HuH-7.5 (cell line): ENCODE measurements around the gene GLB1L3.

Experiments
- DNase-seq: peaks from one replicate; pipeline ENCODE4 v3.0.0; 2011; ENCODE audit warnings: low spot score

Gene GLB1L3

GRCh38 chr11:134363161-134363560, 87.0 kb downstream of the GLB1L3 start:
- DNase-seq: no peak

GRCh38 chr11:134363592-134363991, 87.4 kb downstream of the GLB1L3 start:
- no peak for DNase-seq

GRCh38 chr11:134364261-134364660, 88.1 kb downstream of the GLB1L3 start:
- no peak for DNase-seq

GRCh38 chr11:134365011-134365925, 89.1 kb downstream of the GLB1L3 start:
- DNase-seq: no peak

DNA sequence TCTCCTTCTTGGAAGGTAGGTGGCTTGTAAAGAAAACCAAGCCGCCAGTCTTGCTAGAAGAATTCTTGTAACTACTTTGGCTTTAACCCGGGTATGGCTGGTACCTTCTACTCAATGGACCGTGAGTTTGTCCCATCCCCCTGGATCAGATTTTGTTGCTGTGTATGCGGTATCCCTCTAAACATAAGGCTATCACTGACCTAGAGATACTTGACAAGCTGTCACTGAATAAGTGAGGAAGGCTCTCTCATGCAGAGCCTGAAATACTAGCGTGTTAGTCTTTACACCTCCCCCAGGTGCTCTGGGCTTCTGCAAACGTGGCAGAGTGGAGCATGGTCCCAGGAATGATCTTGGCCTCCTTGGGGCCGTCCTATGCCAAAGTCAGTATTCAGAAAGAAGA, 90.1 kb downstream of the GLB1L3 start:
- no peak for DNase-seq

GRCh38 chr11:134367781-134368180, 91.6 kb downstream of the GLB1L3 start:
- DNase-seq: no peak
